CD4-positive, alpha-beta T cell treated with Interleukin-17A for 1 hour (primary cell): ENCODE measurements around the gene FLII.
"Not testable (repeated sequence)": the region's sequence is repeated elsewhere in the genome, so short reads cannot be mapped to it uniquely, and the experiment has no call there.

Source experiments
- DNase-seq: peaks from one replicate; pipeline ENCODE4 v3.0.0-alpha.2; 2020

The FLII gene

DNA sequence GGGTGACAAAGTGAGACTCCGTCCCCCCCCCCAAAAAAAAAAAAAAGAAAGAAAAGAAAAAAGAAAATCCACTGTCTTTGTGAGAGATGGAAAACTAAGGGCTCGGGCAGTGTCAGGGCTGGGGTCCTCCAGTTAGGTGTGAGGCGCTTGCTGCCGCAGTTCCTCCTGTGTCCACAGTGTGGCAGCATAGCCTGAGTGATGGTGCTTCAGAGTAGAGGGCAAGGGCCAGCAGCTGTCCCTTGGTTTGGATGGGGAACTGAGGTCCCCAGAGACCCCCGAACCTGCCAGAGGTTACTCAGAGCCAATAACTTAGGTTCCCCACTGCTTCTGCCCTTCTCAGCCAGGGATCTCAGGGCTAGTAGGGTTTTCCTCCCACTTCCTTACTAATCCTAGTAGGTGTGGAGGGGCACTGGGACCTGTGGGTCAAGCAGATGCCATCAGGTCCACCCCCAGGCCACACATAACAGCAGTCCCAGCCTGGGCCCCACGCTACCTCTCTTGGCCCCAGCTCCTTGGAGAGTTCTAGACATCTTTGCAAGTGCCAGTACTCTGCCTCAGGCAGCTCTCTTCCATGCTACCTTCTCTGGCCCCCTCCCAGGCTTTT, 41.0 kb downstream of the FLII start:
- DNase-seq = peak; percentile 75

GRCh38 chr17:18216906-18217305, 41.6 kb downstream of the FLII start:
- not testable (repeated sequence) for DNase-seq

GRCh38 chr17:18213666-18214270, 44.8 kb downstream of the FLII start:
- no peak for DNase-seq

- DNase-seq = no peak
Measured at GRCh38 chr17:18208092-18208491, 50.4 kb downstream of the FLII start.

GRCh38 chr17:18206962-18207361, 51.6 kb downstream of the FLII start:
- DNase-seq = no peak

- DNase-seq = no peak
Measured at GRCh38 chr17:18205861-18206260, 52.7 kb downstream of the FLII start.

DNA sequence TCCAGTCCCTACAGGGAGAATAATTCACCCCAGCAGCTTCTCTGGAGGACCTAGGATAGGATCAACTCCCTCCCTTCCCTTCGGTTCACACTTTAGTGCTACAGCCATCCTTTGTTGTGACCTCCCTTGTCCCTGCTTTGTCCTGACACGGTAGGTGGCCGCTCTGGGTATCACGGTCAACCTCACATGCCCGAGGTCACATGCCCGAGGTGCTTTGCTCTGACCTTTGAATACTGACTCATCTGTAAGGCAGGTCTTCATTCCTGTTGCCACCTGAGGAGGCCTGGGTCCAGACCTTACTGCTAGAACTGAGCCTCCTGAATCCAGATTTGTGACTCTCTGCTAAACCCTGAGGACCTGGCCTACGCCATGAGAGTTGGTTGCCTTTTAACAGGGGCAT, 55.2 kb downstream of the FLII start:
- DNase-seq = no peak

DNA sequence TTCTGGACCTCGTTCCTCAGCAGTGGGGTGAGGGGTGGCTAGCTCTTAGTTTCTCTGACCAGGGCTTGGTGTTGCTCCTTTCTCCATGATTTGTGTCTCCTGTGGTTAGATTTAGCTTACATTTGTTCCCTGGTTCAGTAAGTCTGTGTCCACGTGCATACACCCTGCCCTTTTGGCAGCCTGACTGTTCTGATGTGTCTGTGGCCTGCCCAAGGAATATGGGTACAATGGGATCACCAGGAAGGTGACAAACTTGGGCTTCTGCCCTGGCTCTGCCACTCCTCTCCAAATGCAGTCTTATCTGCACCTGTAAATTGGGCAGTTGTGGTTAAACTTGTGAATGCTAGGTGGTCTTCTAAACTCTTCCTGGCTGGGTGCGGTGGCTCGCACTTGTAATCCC, 57.4 kb downstream of the FLII start:
- no peak for DNase-seq

- DNase-seq = no peak
Measured at GRCh38 chr17:18198530-18198929, 60.0 kb downstream of the FLII start.

- no peak for DNase-seq
Measured at GRCh38 chr17:18197535-18198194, 60.9 kb downstream of the FLII start.

GRCh38 chr17:18195246-18195645, 63.3 kb downstream of the FLII start:
- no peak for DNase-seq
